Liver (tissue), 3 donors: ENCODE measurements around the gene ADAMTS2.
A peak's percentile ranks its signal among the peaks of the same experiment; 100 is the strongest.

Experiments
- ATF3 ChIP-seq: IDR thresholded peaks from 2 replicates; pipeline ENCODE4 v1.6.1; 2016; ENCODE audit warnings: antibody characterized with exemption
- CTCF ChIP-seq: fragments of 150-350 bp; IDR thresholded peaks from 2 replicates; pipeline ENCODE4 v1.5.1; 2017; ENCODE audit warnings: improper control_type of control experiment, low read depth, low read length; ENCODE audit not compliant: missing input control
- HNF4A ChIP-seq, 2 donors: conservative IDR thresholded peaks; 2 replicates each; pipeline ENCODE4 v1.6.1; 2016; ENCODE audit warnings: antibody characterized with exemption in 2 of 2, mild to moderate bottlenecking in 2 of 2
- RAD21 ChIP-seq, 2 donors: IDR thresholded peaks; 2 replicates each; pipeline ENCODE4 v1.6.1; 2016; ENCODE audit warnings: antibody characterized with exemption in 2 of 2, mild to moderate bottlenecking in 2 of 2
- REST ChIP-seq: IDR thresholded peaks from 2 replicates; pipeline ENCODE4 v1.6.1; 2016; ENCODE audit warnings: antibody characterized with exemption, mild to moderate bottlenecking
- TF ChIP-seq, protein P1 (sequence below): IDR thresholded peaks from 2 replicates; pipeline ENCODE4 v1.6.1; 2016; ENCODE audit warnings: antibody characterized with exemption
- donor health status: healthy.
- donor health status: healthy.

DNA sequence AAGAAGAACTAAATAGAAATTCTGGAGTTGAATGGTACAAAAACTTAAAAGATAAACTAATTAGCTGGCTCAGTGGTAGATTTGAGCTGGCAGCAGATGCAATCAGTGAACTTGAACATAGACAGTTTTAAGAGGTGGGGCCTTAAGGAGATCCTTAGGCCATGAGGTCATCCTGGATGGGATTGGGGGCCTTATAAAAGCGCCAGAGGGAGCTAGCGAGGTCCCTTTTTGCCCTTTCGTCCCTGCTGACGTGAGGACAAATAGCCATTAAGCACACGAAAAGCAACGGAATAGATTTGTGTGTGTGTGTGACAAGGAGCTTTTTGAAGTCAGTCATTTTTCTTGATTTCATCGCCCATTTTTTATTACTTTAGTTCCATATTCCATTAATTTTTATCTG lies 201.8 kb downstream of the ADAMTS2 start:
- TF ChIP-seq, protein P1, sequence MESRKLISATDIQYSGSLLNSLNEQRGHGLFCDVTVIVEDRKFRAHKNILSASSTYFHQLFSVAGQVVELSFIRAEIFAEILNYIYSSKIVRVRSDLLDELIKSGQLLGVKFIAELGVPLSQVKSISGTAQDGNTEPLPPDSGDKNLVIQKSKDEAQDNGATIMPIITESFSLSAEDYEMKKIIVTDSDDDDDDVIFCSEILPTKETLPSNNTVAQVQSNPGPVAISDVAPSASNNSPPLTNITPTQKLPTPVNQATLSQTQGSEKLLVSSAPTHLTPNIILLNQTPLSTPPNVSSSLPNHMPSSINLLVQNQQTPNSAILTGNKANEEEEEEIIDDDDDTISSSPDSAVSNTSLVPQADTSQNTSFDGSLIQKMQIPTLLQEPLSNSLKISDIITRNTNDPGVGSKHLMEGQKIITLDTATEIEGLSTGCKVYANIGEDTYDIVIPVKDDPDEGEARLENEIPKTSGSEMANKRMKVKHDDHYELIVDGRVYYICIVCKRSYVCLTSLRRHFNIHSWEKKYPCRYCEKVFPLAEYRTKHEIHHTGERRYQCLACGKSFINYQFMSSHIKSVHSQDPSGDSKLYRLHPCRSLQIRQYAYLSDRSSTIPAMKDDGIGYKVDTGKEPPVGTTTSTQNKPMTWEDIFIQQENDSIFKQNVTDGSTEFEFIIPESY, result no peak
- TF ChIP-seq CTCF (peak; percentile 15), REST (no peak), RAD21 (IDR thresholded peaks at IDR 0.05) (peak; percentile 13 to 30), ATF3 (no peak), HNF4A (conservative IDR thresholded peaks at IDR 0.05) (no peak)
